ENCODE data around the gene GRIN2C. TPM values are rescaled to one million over a fixed set of nuclear protein-coding genes. Genes with fewer than 3 reads are reported as not detected.

The GRIN2C gene
- total RNA-seq, 2 donors from 2014 or later, result 0.42 to 1.4 TPM

DNA sequence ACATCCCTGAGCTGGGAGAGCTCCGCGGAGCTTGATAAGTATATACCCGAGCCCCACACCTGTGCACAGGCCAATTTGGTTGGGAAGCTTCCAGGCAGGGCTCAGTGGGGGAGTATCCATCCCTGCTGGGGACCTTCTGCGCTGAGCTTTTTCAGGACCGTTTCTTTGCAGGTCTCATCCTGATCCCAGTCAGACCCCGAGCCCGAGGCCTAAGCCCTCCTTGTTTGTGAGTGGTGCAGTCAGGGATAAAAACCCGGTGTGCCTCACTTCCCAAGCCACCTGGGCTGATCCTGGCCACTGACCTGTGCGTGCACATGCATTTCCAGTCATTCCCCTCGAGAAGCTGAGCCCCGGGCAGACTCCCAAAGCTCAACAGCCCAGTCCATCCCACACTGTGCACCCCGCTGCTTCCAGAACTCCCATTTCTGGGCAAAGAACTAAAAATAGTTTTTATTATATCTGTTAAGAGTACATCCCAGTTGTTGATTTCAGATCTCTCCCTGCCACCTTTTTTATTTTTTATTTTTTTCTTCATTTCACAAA, 56.2 kb downstream of the GRIN2C start:
- Histone ChIP-seq H3K27ac (no peak overlapping the region), H3K27me3 (replicated peaks; ENCODE audit: insufficient read depth) (no peaks in the 10 kb centered on the region), H3K4me1 (ENCODE audit: control insufficient read depth in 1 of 2, low read depth in 2 of 2) (no peaks in the 10 kb centered on the region), H3K36me3 (peaks cover 21% of the 10 kb centered on the region), H3K9me3 (no peaks in the 10 kb centered on the region), H3K4me3 (no peak overlapping the region)
- ATAC-seq (ENCODE audit: insufficient number of reproducible peaks, low FRiP score, low read depth) (no peak), DNase-seq (ENCODE audit: low spot score) (no peak)
- TF ChIP-seq, protein P1, sequence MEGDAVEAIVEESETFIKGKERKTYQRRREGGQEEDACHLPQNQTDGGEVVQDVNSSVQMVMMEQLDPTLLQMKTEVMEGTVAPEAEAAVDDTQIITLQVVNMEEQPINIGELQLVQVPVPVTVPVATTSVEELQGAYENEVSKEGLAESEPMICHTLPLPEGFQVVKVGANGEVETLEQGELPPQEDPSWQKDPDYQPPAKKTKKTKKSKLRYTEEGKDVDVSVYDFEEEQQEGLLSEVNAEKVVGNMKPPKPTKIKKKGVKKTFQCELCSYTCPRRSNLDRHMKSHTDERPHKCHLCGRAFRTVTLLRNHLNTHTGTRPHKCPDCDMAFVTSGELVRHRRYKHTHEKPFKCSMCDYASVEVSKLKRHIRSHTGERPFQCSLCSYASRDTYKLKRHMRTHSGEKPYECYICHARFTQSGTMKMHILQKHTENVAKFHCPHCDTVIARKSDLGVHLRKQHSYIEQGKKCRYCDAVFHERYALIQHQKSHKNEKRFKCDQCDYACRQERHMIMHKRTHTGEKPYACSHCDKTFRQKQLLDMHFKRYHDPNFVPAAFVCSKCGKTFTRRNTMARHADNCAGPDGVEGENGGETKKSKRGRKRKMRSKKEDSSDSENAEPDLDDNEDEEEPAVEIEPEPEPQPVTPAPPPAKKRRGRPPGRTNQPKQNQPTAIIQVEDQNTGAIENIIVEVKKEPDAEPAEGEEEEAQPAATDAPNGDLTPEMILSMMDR (IDR thresholded peaks at IDR 0.05), result no peak

- H3K4me1 ChIP-seq (ENCODE audit: control insufficient read depth in 1 of 2, low read depth in 2 of 2), result no peaks in the 10 kb centered on the region
- TF ChIP-seq, protein P1 (IDR thresholded peaks at IDR 0.05), result no peak
- no peaks in the 10 kb centered on the region for H3K9me3 ChIP-seq
- H3K27ac ChIP-seq, result no peak overlapping the region
- DNase-seq (ENCODE audit: low spot score) (no peak), ATAC-seq (ENCODE audit: insufficient number of reproducible peaks, low FRiP score, low read depth) (no peak)
- peaks cover 31% of the 10 kb centered on the region for H3K36me3 ChIP-seq
- H3K27me3 ChIP-seq (replicated peaks; ENCODE audit: insufficient read depth), result no peaks in the 10 kb centered on the region
- H3K4me3 ChIP-seq, result no peak overlapping the region
Measured at GRCh38 chr17:74801896-74802295, 57.8 kb downstream of the GRIN2C start.

- DNase-seq (ENCODE audit: low spot score), result no peak
- no peak for ATAC-seq (ENCODE audit: insufficient number of reproducible peaks, low FRiP score, low read depth)
- Histone ChIP-seq H3K9me3 (no peaks in the 10 kb centered on the region), H3K27me3 (replicated peaks; ENCODE audit: insufficient read depth) (no peaks in the 10 kb centered on the region), H3K4me3 (no peak overlapping the region), H3K36me3 (peaks cover 33% of the 10 kb centered on the region), H3K27ac (no peak overlapping the region), H3K4me1 (ENCODE audit: control insufficient read depth in 1 of 2, low read depth in 2 of 2) (no peaks in the 10 kb centered on the region)
- TF ChIP-seq, protein P1 (IDR thresholded peaks at IDR 0.05), result no peak
Measured at GRCh38 chr17:74800531-74800930, 59.2 kb downstream of the GRIN2C start.

DNA sequence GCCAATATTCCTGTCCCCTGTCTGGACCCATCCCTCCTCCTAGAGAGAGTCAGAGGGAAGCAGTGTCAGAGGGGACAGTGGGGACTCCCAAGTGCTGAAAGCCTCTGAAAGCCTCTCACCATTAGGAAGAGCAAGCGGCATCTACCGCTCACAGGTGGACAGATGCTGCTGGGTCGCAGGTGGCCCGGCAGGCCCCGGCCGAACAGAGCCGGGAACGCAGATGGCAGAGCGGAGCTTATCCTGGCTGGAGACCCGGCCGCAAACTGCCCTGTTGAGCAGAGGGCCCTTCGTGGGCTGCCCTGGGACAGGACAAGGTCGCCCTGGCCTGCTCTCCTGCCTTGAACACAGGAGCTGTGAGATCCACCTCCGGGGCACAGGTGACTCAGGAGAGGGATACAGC, 60.6 kb downstream of the GRIN2C start:
- TF ChIP-seq, protein P1 (IDR thresholded peaks at IDR 0.05), result no peak
- ATAC-seq (ENCODE audit: insufficient number of reproducible peaks, low FRiP score, low read depth), result no peak
- Histone ChIP-seq H3K36me3 (peaks cover 41% of the 10 kb centered on the region), H3K4me3 (no peak overlapping the region), H3K9me3 (no peaks in the 10 kb centered on the region), H3K27ac (no peak overlapping the region), H3K27me3 (replicated peaks; ENCODE audit: insufficient read depth) (no peaks in the 10 kb centered on the region), H3K4me1 (ENCODE audit: control insufficient read depth in 1 of 2, low read depth in 2 of 2) (no peaks in the 10 kb centered on the region)
- DNase-seq (ENCODE audit: low spot score), result no peak

DNA sequence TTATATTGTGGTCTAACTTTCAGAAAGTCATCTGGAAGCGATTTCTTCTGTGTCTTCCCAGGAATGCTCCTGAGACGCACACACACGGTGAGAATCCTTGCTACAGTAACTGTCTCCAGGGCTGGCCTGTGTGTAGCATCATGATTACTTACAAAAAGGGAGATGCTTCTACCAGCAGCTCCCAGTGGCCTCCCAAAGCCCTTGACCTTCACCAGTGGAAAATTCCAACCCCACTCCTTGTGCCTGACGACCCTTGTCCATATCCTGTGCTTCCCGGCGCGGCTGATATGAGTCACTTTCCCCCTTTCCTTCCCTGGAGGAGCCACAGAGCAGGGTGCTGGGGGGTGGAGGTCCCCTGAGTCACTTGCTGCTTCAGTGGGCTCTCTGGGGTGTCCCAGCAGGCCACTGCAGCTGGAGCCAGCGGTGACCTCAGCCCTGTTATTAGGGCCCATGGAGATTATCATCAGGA, 61.4 kb downstream of the GRIN2C start:
- H3K4me1 ChIP-seq (ENCODE audit: control insufficient read depth in 1 of 2, low read depth in 2 of 2), result no peaks in the 10 kb centered on the region
- H3K9me3 ChIP-seq, result no peaks in the 10 kb centered on the region
- H3K36me3 ChIP-seq, result peaks cover 44% of the 10 kb centered on the region
- H3K4me3 ChIP-seq, result no peak overlapping the region
- no peaks in the 10 kb centered on the region for H3K27me3 ChIP-seq (replicated peaks; ENCODE audit: insufficient read depth)
- DNase-seq (ENCODE audit: low spot score) (no peak), ATAC-seq (ENCODE audit: insufficient number of reproducible peaks, low FRiP score, low read depth) (no peak)
- no peak overlapping the region for H3K27ac ChIP-seq
- TF ChIP-seq, protein P1 (IDR thresholded peaks at IDR 0.05), result no peak

Measured in thoracic aorta (tissue), 2 donors.